HG02763 (cell line): ENCODE measurements around the gene PLCH1.

Experiments used
- ATAC-seq: cut with Tn5 transposase; IDR thresholded peaks from one replicate; pipeline ENCODE4 v1.9.1; 2021; ENCODE audit warnings: mild to moderate bottlenecking, moderate library complexity; ENCODE audit not compliant: unreplicated experiment

The PLCH1 gene

GRCh38 chr3:155745795-155746550, 1.1 kb upstream of the PLCH1 start:
- no peak for ATAC-seq

GRCh38 chr3:155744010-155744625, 753 bp downstream of the PLCH1 start:
- ATAC-seq, result peak; percentile 34

- no peak for ATAC-seq
These were observed 1.3 kb downstream of the PLCH1 start for GRCh38 chr3:155743606-155744005.

DNA sequence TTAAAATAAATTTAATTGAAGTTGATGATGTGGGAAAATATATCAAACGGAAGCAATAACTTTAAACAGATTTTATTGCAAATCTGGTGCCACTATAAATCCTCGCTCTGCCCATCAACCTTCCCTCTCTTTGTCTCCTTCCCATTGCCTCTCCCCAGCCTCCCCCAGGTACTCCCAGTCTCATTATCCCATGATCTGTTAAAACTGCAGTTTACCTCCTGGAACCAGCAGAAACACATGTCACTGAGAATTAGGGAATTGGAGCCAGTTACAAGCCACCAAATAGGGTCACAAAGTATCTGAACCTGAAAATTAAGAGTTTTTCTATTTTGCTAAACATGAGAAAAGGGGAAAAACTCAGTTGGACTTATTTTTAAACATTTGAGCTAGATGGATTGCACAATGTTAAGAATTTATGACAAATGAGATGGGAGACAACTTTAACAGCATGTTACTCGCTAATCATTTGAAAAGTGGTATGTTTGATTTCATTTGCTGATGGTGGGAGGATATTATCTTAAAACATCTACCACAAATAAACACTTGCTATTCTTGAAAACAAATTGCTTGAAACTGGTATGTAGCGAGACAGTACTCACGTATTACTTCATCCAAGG, 2.4 kb downstream of the PLCH1 start:
- no peak for ATAC-seq

GRCh38 chr3:155741603-155742002, 3.3 kb downstream of the PLCH1 start:
- no peak for ATAC-seq

DNA sequence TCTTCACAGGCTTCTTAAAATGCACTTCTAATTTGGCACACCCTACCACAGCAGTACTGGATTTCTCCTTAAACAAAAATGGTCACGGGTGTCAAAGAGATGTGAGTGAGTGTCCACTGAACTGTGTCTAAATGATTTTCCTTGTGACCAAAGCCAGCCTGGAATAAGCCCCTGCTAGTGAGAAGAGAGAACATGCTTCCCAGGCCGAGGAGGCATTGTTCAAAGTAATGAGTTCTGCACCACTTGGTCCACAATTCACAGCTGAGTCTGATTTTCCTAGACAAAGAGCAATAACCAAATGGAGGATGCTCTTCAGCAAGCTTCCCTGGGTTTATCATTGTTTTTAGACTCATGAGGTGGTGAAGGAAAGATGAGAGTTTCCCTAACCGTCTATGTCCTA, 3.8 kb downstream of the PLCH1 start:
- ATAC-seq, result no peak

- ATAC-seq, result no peak
These were observed 5.7 kb downstream of the PLCH1 start for GRCh38 chr3:155739154-155739553.

DNA sequence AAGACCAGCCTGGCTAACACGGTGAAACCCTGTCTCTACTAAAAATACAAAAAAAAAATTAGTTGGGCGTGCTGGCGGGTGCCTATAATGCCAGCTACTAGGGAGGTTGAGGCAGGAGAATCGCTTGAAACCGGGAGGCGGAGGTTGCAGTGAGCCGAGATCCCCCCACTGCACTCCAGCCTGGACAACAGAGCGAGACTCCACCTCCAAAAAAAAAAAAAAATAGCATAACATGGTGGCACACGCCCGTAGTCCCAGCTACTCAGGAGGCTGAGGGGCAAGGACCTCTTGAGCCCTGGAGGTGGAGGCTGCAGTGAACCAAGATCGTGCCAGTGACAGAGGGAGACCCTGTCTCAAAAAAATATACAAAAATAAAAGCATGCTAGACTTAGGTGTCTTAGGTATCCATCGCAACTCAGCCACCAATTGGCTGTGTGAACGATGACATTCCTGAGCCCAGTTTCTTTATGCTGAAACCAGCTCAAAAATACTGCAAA, 6.2 kb downstream of the PLCH1 start:
- ATAC-seq, result no peak

GRCh38 chr3:155737844-155738460, 6.9 kb downstream of the PLCH1 start:
- peak; percentile 92 for ATAC-seq

GRCh38 chr3:155736381-155736780, 8.5 kb downstream of the PLCH1 start:
- no peak for ATAC-seq

GRCh38 chr3:155730843-155731242, 14.0 kb downstream of the PLCH1 start:
- no peak for ATAC-seq

- no peak for ATAC-seq
These were observed 17.0 kb downstream of the PLCH1 start for GRCh38 chr3:155727836-155728235.

DNA sequence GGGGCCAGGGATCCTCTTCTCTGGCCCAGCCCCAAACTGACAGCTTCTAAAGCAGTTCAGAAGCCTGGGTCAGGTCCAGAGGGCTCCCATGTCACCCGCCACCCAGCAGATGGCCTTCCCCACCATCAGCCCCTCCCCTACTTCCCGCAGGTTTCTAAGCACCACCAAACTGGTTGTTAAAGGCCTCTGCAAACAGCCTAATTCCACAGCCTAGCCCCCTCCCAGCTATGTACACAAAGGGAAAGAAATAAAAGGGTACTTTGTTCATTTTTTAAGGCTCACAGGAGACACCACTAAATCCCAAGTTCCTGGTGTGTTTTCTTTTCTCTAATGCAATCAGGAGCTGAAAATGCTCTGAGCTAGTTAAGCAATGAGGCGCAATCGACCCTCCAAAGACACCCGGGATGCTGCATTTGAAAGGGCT, 30.6 kb downstream of the PLCH1 start:
- ATAC-seq, result no peak

DNA sequence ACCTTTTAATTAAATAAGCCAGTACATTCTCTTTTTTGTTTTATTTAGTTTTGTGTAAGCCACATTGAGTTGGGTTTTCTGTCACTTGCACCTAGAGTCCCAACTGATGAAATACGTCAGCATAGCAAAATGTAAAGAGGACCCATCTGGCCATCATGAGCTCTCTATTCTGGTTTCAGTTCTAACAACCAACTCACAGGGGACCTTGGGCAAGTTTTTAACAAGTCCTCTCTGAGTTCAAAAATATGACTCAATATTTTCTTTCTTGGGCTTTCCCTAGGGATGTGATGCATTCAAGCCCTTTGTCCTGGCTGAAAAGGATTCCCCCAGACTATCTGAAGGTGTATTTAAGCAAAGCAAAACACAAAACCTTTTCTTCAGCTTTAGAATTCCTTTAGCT, 32.9 kb downstream of the PLCH1 start:
- peak; percentile 90 for ATAC-seq

DNA sequence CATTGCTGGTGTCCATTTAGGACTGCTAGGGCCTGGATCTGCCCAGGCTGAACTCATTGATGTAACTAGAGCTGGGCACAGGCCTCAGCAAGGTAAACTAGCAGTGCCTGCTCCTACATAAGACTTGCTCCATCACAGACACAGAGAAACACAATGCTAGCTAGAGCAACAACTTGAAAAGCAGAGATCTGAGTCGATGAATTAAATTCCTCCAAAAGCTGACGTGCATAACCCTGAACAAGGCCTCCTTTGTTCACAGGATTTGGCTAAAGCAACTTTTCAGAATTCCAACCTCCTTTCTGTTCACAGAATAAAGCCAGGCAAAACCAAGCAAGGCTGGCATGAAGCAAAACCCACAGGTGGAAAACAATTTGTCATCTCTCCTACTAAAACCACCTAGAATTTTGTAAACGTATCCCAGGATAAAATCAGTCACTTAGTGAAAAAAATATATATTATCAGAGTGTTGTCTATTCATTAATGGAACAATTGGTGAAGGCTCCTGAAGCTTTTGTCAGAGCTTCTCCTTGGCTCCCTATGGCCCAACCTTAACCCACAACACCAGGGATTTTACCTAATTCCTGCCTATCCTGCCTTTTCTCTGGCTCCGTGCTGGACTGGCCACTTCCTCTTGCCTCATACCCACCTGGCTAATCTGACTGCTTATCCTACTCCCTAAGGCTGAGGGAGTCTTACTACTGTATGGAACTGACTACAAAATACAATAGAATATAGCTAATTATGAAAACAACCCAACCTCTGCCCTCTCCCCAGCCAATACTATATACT, 39.9 kb downstream of the PLCH1 start:
- no peak for ATAC-seq

- ATAC-seq, result no peak
These were observed 40.8 kb downstream of the PLCH1 start for GRCh38 chr3:155704061-155704460.

- ATAC-seq, result no peak
These were observed 41.9 kb downstream of the PLCH1 start for GRCh38 chr3:155702745-155703591.

- no peak for ATAC-seq
These were observed 42.9 kb downstream of the PLCH1 start for GRCh38 chr3:155701882-155702465.

DNA sequence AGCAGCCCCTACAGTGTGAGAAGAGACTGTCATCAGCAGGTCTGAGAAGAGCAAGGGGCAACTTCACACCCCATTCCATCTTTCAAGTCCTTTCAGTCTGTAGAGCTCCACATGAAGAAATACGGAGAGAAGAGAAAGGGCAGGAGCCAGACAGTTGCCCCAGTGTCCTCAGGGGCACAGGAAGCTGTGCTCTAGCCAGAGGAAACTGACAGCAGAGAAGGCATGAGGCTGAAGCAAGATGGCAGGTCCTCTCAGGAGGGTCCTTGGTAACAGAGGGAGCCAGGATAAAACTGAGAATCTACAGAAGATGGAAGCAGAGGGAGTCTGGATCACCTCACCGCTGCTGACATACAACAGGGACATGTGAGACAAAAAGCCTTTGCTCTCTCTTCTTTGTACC, 47.3 kb downstream of the PLCH1 start:
- no peak for ATAC-seq

GRCh38 chr3:155690921-155691320, 54.0 kb downstream of the PLCH1 start:
- no peak for ATAC-seq
